HG03175 (cell line): ENCODE data around the gene TGIF2.
"Not testable (repeated sequence)": the region's sequence is repeated elsewhere in the genome, so short reads cannot be mapped to it uniquely, and the experiment has no call there.

Source experiments
- ATAC-seq: cut with Tn5 transposase; IDR thresholded peaks from one replicate; pipeline ENCODE4 v1.9.1; 2021; ENCODE audit warnings: mild to moderate bottlenecking, moderate library complexity; ENCODE audit not compliant: unreplicated experiment

The TGIF2 gene

DNA sequence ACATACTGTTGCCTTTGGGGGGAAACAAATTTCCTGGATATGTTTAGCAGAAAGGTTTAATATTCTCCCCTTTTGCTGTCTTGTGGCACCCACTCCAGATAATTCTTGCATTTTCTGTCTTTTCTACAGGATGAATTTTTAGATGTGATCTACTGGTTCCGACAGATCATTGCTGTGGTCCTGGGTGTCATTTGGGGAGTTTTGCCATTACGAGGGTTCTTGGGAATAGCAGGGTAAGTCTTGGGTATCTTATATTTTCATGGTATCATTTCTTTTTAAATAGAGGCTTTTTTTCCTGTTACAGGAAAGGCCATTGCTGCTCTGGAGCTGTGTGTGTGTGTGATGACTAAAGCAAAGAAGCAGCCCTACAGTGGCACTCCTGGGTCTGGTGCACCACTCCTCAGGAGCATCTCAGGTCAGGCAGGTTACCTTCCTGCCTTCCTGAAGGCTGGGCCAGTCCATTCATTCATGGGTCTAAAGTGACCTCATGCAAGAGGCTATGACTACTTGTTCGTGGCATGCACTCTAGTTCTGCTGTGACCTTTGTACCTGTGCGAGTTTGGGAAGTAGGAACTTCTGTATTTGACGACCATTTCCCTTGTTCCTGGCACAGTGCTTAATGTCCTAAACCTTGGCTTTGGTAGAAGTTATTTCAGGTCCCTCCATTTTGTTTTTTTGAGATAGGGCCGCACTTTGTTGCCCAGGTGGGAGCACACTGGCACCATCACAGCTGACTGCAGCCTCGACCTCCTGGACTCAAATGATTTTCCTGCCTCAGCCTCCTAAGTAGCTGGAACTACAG lies 34.4 kb downstream of the TGIF2 start:
- no peak for ATAC-seq

DNA sequence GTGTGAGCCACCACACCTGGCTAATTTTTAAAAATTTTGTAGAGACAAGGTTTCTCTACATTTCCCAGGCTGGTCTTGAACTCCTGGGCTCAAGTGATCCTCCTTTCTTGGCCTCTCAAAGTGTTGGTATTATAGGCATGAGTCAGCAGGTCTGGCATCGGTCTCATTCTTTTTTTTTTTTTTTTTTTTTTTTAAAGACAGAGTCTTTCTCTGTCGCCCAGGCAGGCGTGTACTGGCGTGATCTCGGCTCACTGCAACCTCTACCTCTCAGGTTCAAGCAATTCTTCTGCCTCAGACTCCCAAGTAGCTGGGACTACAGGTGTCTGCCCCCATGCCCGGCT lies 35.0 kb downstream of the TGIF2 start:
- not testable (repeated sequence) for ATAC-seq

DNA sequence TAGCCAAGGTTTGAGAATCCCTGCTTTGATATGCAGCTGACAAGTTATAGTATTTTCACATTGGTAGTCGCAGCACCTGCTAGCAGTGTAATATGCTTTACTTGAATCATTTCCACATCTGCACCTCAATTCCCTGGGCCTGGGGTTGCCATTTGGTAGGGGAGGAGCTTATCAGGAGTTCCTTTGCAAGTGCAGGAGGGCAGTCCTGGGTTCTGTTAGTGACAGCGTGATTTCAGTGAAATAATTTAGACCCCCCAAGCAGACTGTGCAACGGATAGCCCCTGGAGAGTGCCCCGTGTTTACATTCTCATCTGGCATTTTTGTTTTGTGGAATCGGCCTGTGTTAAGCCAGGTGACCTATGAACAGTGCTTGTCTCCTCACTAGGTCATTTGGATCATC lies 38.2 kb downstream of the TGIF2 start:
- ATAC-seq: no peak

DNA sequence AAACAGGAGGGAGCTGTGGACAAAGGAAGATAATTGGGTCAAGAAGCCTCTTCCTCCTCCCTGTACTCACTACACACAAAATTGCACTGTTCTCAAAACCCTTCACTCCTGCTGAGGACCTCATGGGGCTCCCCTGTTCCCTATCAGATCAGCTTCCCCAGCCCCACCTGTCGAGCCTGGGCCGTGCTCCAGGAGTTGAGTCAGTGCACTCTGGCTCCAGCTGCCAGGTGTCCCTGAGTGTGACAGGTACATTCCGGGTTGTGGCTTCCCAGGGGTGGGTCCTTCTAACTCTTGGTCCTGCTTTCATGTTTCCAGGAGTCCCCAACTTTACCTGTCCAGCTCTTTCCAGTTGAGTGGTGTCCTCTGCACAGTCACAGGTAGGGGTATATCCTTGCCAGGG lies 40.6 kb downstream of the TGIF2 start:
- no peak for ATAC-seq

DNA sequence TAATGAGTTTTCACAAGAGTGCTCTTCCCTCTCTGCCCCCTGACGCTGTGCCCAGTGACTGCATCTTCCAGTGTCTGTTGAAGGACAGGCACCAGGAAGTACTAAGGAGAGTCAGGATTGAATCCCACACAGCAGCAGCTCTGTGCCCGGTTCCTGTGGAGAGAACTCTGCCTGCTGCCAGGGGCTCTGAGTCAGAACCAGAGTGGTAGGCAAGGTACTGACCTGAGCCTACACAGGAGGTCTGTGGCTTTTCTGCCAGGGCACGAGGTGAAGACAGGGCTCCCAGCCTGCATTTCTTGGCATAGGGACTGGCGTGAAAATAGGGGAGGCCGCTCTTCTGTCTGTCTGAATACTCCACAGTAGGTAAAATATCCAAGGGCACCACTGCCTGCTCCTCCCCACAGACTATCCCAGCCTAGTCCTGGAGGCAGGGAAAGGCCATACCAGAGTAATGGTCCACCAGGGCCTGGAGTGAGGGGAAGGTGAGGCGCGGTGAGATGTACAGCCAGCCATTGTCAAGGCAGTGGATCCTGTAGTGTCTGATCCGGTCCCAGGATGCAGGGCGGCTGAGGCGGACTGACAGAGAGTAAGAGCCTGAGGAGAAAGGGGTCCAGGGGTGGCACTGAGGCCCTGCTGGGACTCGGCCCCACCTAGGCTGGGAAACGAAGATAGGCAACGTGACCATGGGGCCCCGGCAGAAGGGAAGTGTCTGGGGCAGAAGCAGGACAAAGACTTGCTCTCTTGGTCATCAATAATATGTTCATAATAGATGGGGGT lies 41.6 kb downstream of the TGIF2 start:
- no peak for ATAC-seq

DNA sequence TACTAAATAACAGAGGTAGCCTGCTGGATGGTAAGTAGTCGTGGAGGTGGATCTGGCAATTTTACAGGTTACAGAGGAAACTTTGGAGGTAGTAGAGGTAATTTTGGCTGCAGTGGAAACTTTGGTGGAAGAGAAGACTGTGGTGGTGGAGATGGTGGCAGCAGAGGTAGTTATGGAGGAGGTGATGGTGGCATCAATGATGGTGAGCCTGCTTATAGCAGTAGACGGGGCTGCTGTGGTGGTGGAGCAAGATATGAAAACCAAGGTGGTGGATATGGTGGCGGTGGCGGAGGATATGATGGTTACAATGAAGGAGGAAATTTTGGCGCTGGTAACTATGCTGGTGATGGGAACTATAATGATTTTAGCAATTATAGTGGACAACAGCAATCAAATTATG lies 47.5 kb downstream of the TGIF2 start:
- no peak for ATAC-seq

DNA sequence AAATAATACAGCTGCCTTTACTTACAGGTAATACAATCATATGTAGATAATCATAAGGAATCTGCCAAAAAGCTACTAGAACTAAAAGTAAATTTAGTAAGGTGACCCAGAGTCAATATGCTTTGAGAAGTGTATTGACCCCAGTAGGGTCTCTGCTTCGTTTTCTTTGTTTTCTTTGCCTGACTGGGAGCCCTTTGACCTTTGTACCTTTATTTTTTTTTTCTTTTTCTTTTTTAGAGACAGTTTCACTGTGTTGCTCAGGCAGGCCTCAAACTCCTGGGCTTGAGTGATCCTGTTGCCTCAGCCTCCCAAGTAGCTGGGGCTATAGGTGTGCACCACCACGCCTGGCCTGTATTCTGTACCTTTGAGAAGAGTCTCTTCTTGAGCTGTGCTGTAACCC lies 50.0 kb downstream of the TGIF2 start:
- no peak for ATAC-seq

DNA sequence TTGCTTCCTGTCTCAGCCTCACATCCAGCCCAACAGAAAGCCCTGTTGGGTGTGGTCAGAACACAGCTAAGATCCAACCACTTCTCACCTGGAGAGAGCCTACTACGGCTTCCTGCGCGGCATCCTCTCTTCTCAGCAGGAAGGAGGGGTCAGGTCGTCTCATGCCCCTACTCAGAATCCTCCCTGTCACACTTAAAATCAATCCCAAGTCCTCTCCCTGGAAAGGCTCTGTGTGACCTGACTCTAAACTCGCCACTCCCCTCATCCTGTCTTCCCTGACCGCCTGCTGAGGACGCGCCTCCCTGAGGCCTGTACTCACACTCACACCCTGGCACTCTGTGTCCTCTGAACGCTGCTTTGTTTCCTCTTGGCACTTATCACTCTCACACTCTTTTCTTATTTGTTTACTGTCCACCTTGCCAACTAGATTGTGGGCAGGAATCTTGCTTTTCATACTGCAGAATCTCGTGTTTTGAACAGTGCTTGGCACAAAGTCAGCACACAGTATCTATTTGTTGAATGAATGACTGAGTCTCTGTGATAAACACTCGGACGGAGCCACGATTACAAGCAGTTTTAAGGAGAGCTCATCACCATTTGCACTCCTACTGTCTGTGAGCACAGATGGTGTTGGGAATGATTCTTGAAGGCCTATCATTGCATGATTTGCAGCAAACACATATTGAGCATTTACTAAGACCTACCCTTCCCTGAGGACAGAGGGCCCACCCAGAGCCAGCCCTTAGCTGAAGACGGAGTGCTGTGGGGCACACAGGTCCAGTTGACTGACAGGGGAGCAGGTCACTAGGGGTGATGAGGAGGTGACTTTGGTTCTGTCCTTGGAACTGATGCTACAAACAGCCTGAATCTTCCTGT lies 50.9 kb downstream of the TGIF2 start:
- ATAC-seq: no peak

DNA sequence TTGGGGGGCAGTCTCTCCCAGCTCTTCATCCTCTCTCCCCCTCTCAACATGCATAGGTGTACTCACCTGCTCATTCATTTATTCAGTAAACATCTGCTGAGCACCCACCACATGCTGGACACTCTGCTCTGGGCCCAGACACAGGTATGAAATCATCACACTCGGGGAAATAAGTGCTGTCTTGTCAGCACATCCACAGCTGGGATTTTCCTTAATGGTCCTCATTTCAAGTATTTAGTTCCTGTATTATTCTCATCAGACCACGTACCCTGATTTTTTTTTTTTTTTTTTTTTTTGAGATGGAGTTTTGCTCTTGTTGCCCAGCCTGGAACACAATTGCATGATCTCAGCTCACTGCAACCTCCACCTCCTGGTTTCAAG lies 51.5 kb downstream of the TGIF2 start:
- ATAC-seq: no peak

DNA sequence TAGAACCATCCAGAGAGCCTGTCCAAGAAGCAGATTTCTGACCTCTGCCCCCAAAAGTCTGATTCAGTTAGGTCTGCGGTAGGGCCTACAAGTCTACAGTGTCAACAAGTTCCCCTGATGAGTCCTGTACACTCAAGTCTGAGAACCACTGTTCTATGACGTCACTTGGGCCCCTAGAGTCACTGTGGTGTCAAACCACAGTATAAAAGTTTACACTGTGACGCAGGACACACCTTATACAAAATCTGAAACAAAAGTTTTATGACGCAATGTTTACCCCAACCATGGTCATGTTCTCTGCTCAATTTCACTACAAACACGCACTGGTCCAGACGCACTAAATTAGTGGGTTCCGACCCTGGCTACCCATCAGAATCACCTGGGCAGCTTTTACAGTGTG lies 54.7 kb downstream of the TGIF2 start:
- no peak for ATAC-seq

DNA sequence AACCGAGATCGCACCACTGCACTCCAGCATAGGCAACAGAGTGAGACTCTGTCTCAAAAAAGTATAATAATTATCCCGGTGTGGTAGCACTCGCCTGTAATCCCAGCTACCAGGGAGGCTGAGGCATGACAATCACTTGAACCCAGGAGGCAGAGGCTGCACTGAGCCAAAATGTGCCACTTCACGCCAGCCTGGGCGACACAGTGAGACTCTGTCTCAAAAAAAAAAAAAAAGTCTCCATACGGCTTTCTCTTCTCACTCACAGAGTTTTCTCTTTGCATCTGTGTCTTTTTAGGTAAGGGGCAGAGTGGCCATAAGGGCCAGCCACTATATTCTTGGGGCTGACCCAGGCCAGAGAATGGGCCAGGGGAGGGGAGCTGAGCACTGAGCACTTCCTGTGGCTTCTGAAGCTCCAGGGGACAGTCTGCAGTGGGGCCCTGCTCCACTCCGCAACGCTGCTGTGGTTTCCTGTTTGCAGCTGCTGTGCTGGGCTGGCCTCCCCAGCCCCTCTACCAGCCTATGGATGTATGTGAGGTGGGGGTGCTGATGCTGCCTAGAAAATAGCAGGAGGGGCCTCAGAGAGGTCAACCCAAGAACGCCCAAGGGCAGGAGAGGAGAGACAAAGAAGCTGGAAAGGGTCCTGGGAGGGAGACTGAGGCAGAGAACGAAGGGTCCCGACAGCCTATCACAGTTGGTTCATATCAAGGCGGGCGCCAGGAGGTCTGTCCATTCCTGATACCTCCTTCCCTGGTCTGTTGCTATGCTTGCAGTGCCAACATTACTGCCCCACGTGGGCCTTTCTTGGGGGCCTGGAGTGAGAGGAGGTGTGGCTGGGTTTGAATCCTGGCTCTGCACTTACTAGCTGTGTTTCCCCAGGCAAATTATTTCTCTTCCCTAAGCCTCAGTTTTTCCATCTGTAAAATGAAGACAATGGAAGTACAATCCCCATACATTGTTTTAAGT lies 56.6 kb downstream of the TGIF2 start:
- peak; percentile 74 for ATAC-seq

DNA sequence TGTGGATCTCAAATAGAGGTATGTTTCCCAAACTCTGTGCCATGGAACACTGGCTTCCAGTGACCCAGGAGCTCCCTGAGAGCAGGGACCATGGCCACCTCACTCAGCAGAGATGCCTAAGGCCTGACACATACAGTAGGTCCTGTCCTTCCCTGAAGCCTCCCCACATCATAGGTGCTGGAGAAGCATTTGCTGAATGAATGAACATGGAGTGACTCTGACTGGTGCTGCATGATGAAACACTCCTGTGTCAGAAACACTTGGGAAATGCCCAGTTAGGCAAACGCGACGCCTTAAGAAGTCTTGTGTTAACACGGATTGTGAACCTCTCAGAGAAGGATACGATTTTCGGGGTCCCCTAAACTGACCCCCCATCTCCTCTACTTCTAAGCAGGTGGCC lies 58.2 kb downstream of the TGIF2 start:
- ATAC-seq: no peak

DNA sequence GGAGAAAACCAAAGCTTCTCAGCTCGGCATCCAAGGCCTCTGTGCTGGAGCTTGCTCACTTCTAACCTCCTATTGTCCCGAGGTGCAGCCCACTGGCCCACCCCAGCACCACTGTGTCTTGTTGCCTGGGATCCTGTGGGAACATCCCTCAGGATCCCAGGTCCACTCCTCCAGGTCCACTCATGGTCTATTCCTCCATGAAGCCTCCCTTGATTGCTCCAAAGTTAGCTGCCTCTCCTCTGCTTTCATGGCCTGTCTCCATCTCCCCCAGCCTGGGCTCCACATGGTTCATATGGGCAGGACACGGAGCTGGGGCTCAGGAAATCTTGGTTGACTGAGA lies 58.7 kb downstream of the TGIF2 start:
- ATAC-seq: no peak

DNA sequence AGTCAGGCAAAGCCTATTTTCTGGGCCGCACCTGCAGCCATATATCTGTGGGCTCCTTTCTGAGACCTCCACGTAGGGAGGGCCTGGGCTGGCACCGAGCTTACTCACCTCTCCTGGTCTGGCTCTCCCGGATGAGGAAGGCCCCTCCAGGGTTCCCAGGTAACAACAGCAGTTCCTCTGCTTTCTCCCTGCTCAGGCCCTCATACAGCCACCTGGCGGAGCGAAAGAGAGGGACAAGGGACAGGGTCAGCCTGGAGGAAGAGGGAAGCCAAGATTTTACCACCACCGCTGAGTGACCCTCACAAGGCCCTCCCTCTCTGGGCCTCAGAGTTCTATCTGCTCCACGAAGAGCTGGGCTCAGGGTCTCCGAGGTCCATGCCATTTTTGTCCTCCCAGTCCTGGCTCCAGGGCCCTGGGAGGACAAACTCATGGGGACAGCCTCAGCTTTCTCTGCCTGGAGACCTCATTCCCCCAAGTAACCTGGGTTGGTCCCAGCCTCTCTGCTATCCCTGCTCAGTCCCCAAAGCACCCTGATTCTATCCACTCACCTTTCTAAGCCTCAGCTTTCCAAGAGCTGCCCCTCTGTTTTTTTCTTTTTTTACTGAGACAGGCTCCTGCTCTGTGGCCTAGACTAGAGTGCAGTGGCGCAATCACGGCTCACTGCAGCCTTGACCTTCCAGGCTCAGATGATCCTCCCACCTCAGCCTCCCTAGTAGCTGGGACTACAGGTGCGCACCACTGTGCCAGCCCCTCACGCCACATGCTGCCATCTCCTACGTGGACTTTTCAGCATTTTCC lies 59.3 kb downstream of the TGIF2 start:
- no peak for ATAC-seq

DNA sequence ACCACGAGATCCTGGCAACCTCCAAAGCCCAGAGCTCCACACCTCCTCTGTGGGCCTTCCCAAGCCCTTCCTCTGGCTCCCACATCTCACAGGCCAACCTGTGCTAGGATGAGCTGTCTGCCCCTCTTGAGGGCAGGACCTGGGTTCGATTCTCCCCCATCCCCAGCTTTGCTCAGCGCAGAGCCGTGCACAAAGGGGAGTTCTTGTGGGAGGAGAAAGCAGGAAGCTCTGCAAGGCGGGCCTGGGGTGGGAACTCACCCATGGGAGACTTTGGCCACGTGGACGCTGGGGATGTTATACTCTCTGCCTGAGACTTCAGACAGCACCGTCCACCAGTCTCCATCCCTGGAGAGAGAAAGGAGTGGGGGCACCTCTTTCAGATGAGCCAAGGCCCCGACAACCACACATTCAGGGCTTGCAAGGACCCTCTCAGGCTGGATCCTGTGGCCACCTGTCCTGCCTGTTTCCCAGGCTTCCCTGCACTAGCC lies 59.9 kb downstream of the TGIF2 start:
- no peak for ATAC-seq

DNA sequence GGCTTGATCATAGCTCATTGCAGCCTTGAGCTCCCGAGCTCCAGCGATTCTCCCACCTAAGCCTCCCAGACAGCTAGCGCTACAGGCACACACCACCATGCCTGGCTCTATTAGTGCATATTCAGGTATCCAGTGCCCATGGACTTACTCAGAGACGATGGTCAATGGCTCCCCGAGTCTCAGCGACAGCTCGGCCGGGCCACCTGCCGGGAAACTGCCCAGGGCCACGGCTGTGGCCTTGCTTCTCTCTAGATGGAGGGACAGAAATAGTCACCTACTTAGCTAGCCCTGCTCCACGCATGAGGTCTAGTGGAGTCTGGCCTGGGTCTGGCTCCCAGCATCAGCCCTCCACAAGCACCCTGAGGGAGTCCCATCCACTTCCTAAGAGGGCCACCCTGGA lies 60.9 kb downstream of the TGIF2 start:
- no peak for ATAC-seq

DNA sequence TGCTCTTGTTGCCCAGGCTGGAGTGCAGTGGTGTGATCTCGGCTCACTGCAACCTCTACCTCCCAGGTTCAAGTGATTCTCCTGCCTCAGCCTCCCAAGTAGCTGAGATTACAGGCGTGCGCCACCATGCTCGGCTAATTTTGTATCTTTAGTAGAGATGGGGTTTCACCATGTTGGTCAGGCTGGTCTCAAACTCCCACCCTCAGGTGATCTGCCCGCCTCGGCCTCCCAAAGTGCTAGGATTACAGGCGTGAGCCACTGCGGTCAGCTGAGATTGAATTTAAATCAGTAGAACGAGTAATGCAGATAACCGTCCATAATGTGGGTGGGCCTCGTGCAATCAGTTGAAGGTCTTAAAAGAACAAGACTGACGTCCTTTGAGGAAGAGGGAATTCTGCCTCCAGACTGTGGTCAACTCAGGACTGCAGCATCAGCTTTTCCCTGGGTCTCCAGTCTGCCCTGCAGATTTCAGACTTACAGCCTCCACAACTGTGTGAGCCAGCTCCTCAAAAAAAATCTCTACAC lies 65.5 kb downstream of the TGIF2 start:
- not testable (repeated sequence) for ATAC-seq

DNA sequence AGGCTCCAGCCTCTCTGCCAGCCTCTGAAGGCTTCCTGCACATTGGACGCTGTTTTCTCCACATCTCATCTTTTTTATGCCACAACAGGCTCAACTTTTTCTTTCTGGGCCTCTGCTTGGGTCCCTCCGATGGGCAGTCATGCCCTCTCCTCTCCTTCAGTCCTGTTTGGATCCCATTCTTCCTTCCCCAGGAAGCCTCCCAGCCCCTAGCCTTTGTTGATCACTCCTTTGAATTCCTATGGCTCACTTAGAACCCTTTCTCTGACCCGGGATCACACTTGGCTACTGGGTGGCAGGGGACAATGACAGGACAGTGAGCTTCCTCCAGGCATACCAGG lies 68.1 kb downstream of the TGIF2 start:
- no peak for ATAC-seq

DNA sequence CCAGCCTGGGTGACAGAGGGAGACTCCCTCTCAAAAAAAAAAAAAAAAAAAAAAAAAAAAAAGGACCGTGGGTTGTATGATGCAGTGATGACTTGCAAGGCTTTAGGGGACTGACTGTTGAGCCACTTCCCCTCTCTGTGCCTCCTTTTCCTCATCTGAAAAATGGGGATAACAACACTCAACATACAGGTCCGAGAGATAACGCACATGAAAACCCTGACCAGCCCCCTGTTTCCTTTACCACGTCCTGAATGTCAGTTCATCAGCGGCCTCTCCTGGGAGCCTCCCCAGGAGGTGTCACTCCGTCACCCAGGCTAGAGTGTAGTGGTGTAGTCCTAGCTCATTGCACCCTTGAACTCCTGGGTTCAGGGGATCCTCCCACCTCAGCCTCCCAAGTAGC lies 68.7 kb downstream of the TGIF2 start:
- no peak for ATAC-seq
